ENCODE data around the gene NID1. TPM values are rescaled to one million over a fixed set of nuclear protein-coding genes. Genes with fewer than 3 reads are reported as not detected.

Gene NID1
- total RNA-seq, 1 experiment from 2014 or later, result 19.2 TPM

- CTCF ChIA-PET, result interaction anchor here (0.7 to 0.9 kb wide), 2 partner anchors 178 to 339 kb away, joined by 3 to 4 read pairs; no protein-coding TSS in a partner anchor
- POLR2A ChIA-PET, result interaction anchor here (0.6 kb wide), 1 partner anchor 278 kb away, joined by 3 read pairs; no protein-coding TSS in a partner anchor
- no peak overlapping the region for H3K27ac Mint-ChIP-seq
- ATAC-seq (no peak), DNase-seq (ENCODE audit: low spot score) (no peak)
- no peaks in the 10 kb centered on the region for H3K36me3 Mint-ChIP-seq
- H3K4me3 Mint-ChIP-seq, result no peak overlapping the region
- H3K4me1 Mint-ChIP-seq, result no peaks in the 10 kb centered on the region
- H3K27me3 Mint-ChIP-seq (ENCODE audit: low read depth), result no peaks in the 10 kb centered on the region
- no peak for TF ChIP-seq ATF3 (CRISPR knock-in tag; conservative IDR thresholded peaks at IDR 0.05)
- H3K9me3 Mint-ChIP-seq, result no peaks in the 10 kb centered on the region
These were observed 47.4 kb upstream of the NID1 start for GRCh38 chr1:236112332-236112627.

- TF ChIP-seq NR1H2 (CRISPR knock-in tag; IDR thresholded peaks at IDR 0.05) (no peak), ZNF138 (CRISPR knock-in tag; conservative IDR thresholded peaks at IDR 0.05) (no peak), FOXP1 (CRISPR knock-in tag; IDR thresholded peaks at IDR 0.05; ENCODE audit: borderline replicate concordance) (no peak), CREM (CRISPR knock-in tag; IDR thresholded peaks at IDR 0.05) (no peak), RELA (CRISPR knock-in tag; IDR thresholded peaks at IDR 0.05; ENCODE audit: borderline replicate concordance) (no peak), USF2 (CRISPR knock-in tag; IDR thresholded peaks at IDR 0.05) (no peak), ZNF396 (CRISPR knock-in tag; IDR thresholded peaks at IDR 0.05; ENCODE audit: borderline replicate concordance) (no peak), JUN (CRISPR knock-in tag; IDR thresholded peaks at IDR 0.05) (no peak), ATF6 (CRISPR knock-in tag; IDR thresholded peaks at IDR 0.05) (no peak), STAT6 (CRISPR knock-in tag; conservative IDR thresholded peaks at IDR 0.05; ENCODE audit: low read depth) (no peak), ETV6 (CRISPR knock-in tag; IDR thresholded peaks at IDR 0.05) (no peak), NFYB (CRISPR knock-in tag; conservative IDR thresholded peaks at IDR 0.05; ENCODE audit: low read depth) (no peak), SMAD4 (CRISPR knock-in tag; IDR thresholded peaks at IDR 0.05) (no peak), IRF1 (CRISPR knock-in tag; IDR thresholded peaks at IDR 0.05) (no peak), TCF7 (CRISPR knock-in tag; IDR thresholded peaks at IDR 0.05; ENCODE audit: low read depth) (no peak), ZBTB21 (CRISPR knock-in tag; IDR thresholded peaks at IDR 0.05; ENCODE audit: borderline replicate concordance) (no peak), SMAD3 (CRISPR knock-in tag; IDR thresholded peaks at IDR 0.05; ENCODE audit: borderline replicate concordance) (no peak)
- ATAC-seq (no peak), DNase-seq (ENCODE audit: low spot score) (no peak)
- Mint-ChIP-seq H3K36me3 (no peaks in the 10 kb centered on the region), H3K4me3 (no peak overlapping the region), H3K27ac (no peak overlapping the region), H3K9me3 (no peaks in the 10 kb centered on the region), H3K4me1 (no peaks in the 10 kb centered on the region), H3K27me3 (ENCODE audit: low read depth) (no peaks in the 10 kb centered on the region)
- POLR2A ChIA-PET, result interaction anchor here (0.6 kb wide), 1 partner anchor 279 kb away, joined by 3 read pairs; no protein-coding TSS in a partner anchor
- CTCF ChIA-PET, result interaction anchor here (0.7 to 0.9 kb wide), 2 partner anchors 177 to 340 kb away, joined by 3 to 4 read pairs; no protein-coding TSS in a partner anchor
These were observed 46.8 kb upstream of the NID1 start for GRCh38 chr1:236111527-236112331.
